ENCODE data around the gene RUVBL2.
A peak's percentile ranks its signal among the peaks of the same experiment; 100 is the strongest.
"Not testable (repeated sequence)": the region's sequence is repeated elsewhere in the genome, so short reads cannot be mapped to it uniquely, and the experiment has no call there.

Gene RUVBL2

DNA sequence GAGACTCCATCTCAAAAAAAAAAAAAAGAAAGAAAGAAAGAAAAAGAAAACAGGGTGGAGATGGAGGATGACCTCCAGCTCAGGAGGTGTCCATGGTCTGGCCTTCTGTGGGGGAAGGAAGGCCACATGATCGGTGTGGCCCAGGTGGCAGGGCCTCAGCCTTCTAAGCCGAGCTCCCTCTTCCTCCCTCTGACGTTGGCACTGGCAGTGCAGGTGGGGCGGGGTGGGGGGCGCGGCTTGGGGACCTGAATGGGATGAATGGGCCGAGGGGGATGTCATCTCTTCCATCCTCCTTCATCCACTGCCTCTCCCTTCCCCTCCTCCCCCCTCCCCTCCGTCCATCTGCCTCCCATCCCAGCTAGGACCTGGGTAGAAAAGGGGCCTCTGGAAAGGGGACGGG, 46.0 kb downstream of the RUVBL2 start:
- not testable (repeated sequence) for H3K27me3 ChIP-seq (ENCODE audit: control insufficient read depth in 2 of 2, insufficient read depth in 2 of 2, low read length in 2 of 2); H3K27ac ChIP-seq (ENCODE audit: low read depth in 2 of 2, low read length in 2 of 2); H3K36me3 ChIP-seq (ENCODE audit: control insufficient read depth in 2 of 2, insufficient read depth in 2 of 2, low read length in 2 of 2); H3K4me1 ChIP-seq (ENCODE audit: control insufficient read depth in 2 of 2, insufficient read depth in 2 of 2, low read length in 2 of 2); H3K9ac ChIP-seq (ENCODE audit: low read depth in 1 of 2, low read length in 2 of 2); H3K9me3 ChIP-seq (ENCODE audit: control insufficient read depth in 2 of 2, low read length in 2 of 2); H3K4me3 ChIP-seq (ENCODE audit: low read length in 2 of 2)

DNA sequence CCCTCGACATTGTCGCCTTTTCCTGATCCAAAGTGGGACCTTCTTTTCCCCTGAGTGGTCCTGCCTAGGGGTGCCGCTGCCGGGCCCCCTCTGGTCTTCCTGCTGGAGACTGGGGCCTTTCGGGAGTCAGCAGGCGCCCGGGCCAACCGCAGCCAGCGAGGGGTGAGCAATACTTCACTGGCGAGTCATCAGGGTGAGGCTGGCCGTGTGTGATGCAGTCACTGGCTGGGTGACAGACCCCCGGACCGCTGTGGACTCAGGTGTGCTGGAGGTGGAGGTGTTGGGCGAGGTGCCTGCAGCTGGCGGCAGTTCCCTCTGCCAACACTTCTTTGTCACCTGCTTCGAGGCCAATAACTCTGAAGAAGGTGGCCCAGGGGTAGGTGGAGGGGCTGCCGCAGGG, 48.5 kb downstream of the RUVBL2 start:
- Histone ChIP-seq H3K4me1 (ENCODE audit: control insufficient read depth in 2 of 2, insufficient read depth in 2 of 2, low read length in 2 of 2) (no peaks in the 10 kb centered on the region), H3K27ac (ENCODE audit: low read depth in 2 of 2, low read length in 2 of 2) (no peak overlapping the region), H3K9me3 (ENCODE audit: control insufficient read depth in 2 of 2, low read length in 2 of 2) (no peaks in the 10 kb centered on the region), H3K27me3 (ENCODE audit: control insufficient read depth in 2 of 2, insufficient read depth in 2 of 2, low read length in 2 of 2) (no peaks in the 10 kb centered on the region), H3K36me3 (ENCODE audit: control insufficient read depth in 2 of 2, insufficient read depth in 2 of 2, low read length in 2 of 2) (no peaks in the 10 kb centered on the region), H3K4me3 (ENCODE audit: low read length in 2 of 2) (no peak overlapping the region), H3K9ac (ENCODE audit: low read depth in 1 of 2, low read length in 2 of 2) (no peak overlapping the region)

DNA sequence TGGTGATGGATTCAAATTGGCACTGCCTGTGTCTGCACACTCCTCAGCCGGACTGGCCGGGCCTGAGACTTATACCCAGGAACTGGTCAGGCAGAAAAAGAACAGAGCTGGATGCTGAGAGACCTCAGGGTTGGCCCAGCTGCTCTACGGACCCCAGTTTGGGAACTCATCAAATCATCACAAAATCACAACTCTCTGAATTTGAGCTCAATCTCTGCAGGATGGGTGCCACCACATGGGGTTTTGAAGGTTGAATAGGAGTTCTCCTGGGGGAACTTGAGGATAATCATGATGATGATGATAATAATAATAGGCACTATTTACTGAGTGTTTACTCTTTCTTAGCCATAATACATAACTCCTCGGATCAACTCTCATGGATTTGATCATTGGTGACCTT, 49.0 kb downstream of the RUVBL2 start:
- H3K9me3 ChIP-seq (ENCODE audit: control insufficient read depth in 2 of 2, low read length in 2 of 2); H3K27ac ChIP-seq (ENCODE audit: low read depth in 2 of 2, low read length in 2 of 2); H3K27me3 ChIP-seq (ENCODE audit: control insufficient read depth in 2 of 2, insufficient read depth in 2 of 2, low read length in 2 of 2); H3K4me1 ChIP-seq (ENCODE audit: control insufficient read depth in 2 of 2, insufficient read depth in 2 of 2, low read length in 2 of 2); H3K36me3 ChIP-seq (ENCODE audit: control insufficient read depth in 2 of 2, insufficient read depth in 2 of 2, low read length in 2 of 2); H3K9ac ChIP-seq (ENCODE audit: low read depth in 1 of 2, low read length in 2 of 2); H3K4me3 ChIP-seq (ENCODE audit: low read length in 2 of 2): not testable (repeated sequence)

- not testable (repeated sequence) for H3K27ac ChIP-seq (ENCODE audit: low read depth in 2 of 2, low read length in 2 of 2); H3K4me1 ChIP-seq (ENCODE audit: control insufficient read depth in 2 of 2, insufficient read depth in 2 of 2, low read length in 2 of 2); H3K9me3 ChIP-seq (ENCODE audit: control insufficient read depth in 2 of 2, low read length in 2 of 2); H3K4me3 ChIP-seq (ENCODE audit: low read length in 2 of 2); H3K9ac ChIP-seq (ENCODE audit: low read depth in 1 of 2, low read length in 2 of 2); H3K36me3 ChIP-seq (ENCODE audit: control insufficient read depth in 2 of 2, insufficient read depth in 2 of 2, low read length in 2 of 2); H3K27me3 ChIP-seq (ENCODE audit: control insufficient read depth in 2 of 2, insufficient read depth in 2 of 2, low read length in 2 of 2)
These were observed 49.9 kb downstream of the RUVBL2 start, which contains the start of gene CGB5 for GRCh38 chr19:49043548-49043947. Gene CGB5, plus strand, starts transcription at chr19:49043848. Its CDS starts 362 bp downstream, at chr19:49044210.

DNA sequence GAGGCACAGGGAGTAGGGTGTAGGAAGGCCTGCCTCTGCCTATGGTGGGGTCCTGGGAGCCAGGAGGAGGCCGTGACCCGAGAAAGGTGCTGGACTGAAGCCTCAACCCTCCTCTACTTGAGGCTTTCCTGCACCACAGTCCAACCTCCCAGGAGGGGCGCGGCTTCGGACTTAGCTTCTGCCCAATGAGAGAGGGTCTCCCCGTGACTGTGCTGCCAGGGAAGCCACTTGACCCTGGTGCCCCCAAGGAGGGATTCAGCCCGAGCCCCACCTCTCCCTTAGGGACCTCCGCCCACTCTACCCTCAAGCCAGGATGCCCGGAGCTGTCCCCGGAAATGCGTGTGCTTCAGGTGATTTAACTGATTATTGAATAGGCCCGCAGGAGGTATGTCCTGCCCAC, 55.3 kb downstream of the RUVBL2 start, which contains the start of gene CGB8:
TSS of gene CGB8 (minus strand) at position 101 of the 400 bp plus-strand sequence. CDS start 372 bp downstream, outside the sequence.
- H3K9ac ChIP-seq (ENCODE audit: low read depth in 1 of 2, low read length in 2 of 2); H3K36me3 ChIP-seq (ENCODE audit: control insufficient read depth in 2 of 2, insufficient read depth in 2 of 2, low read length in 2 of 2); H3K4me3 ChIP-seq (ENCODE audit: low read length in 2 of 2); H3K27ac ChIP-seq (ENCODE audit: low read depth in 2 of 2, low read length in 2 of 2); H3K27me3 ChIP-seq (ENCODE audit: control insufficient read depth in 2 of 2, insufficient read depth in 2 of 2, low read length in 2 of 2); H3K4me1 ChIP-seq (ENCODE audit: control insufficient read depth in 2 of 2, insufficient read depth in 2 of 2, low read length in 2 of 2); H3K9me3 ChIP-seq (ENCODE audit: control insufficient read depth in 2 of 2, low read length in 2 of 2): not testable (repeated sequence)

DNA sequence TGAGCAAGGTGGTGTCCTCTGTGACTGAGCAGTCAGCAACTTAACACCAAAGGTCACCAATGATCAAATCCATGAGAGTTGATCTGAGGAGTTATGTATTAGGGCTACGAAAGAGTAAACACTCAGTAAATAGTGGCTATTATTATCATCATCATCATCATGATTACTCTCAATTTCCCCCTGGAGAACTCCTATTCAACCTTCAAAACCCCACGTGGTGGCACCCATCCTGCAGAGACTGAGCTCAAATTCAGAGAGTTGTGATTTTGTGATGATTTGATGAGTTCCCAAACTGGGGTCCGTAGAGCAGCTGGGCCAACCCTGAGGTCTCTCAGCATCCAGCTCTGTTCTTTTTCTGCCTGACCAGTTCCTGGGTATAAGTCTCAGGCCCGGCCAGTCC, 56.1 kb downstream of the RUVBL2 start:
- not testable (repeated sequence) for H3K9ac ChIP-seq (ENCODE audit: low read depth in 1 of 2, low read length in 2 of 2); H3K4me3 ChIP-seq (ENCODE audit: low read length in 2 of 2); H3K4me1 ChIP-seq (ENCODE audit: control insufficient read depth in 2 of 2, insufficient read depth in 2 of 2, low read length in 2 of 2)

DNA sequence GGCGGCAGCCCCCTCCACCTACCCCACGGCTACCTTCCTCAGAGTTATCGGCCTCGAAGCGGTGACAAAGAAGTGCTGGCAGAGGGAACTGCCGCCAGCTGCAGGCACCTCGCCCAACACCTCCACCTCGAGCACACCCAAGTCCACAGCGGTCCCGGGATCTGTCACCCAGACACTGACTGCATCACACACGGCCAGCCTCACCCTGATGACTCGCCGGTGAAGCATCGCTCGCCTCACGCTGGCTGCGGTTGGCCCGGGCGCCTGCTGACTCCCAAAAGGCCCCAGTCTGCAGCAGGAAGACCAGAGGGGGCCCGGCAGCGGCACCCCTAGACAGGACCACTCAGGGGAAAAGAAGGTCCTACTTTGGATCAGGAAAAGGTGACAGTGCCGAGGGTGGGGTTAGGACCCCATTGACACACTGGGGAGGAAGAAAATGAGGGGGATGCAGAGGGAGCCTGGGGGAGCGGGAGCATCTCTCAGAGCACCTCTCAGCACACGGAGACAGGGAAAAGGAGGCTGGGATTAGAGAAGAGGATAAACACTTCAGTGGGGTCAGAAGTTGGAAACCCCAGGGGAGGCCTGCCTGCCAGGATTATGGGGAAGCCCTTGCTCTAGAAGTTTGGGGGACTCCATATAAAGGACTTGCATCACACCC, 56.8 kb downstream of the RUVBL2 start:
- not testable (repeated sequence) for H3K4me1 ChIP-seq (ENCODE audit: control insufficient read depth in 2 of 2, insufficient read depth in 2 of 2, low read length in 2 of 2); H3K27me3 ChIP-seq (ENCODE audit: control insufficient read depth in 2 of 2, insufficient read depth in 2 of 2, low read length in 2 of 2)

More for the DNA sequence above, 56.1 kb downstream of the RUVBL2 start:
- not testable (repeated sequence) for H3K9me3 ChIP-seq (ENCODE audit: control insufficient read depth in 2 of 2, low read length in 2 of 2); H3K27ac ChIP-seq (ENCODE audit: low read depth in 2 of 2, low read length in 2 of 2); H3K27me3 ChIP-seq (ENCODE audit: control insufficient read depth in 2 of 2, insufficient read depth in 2 of 2, low read length in 2 of 2); H3K36me3 ChIP-seq (ENCODE audit: control insufficient read depth in 2 of 2, insufficient read depth in 2 of 2, low read length in 2 of 2)

DNA sequence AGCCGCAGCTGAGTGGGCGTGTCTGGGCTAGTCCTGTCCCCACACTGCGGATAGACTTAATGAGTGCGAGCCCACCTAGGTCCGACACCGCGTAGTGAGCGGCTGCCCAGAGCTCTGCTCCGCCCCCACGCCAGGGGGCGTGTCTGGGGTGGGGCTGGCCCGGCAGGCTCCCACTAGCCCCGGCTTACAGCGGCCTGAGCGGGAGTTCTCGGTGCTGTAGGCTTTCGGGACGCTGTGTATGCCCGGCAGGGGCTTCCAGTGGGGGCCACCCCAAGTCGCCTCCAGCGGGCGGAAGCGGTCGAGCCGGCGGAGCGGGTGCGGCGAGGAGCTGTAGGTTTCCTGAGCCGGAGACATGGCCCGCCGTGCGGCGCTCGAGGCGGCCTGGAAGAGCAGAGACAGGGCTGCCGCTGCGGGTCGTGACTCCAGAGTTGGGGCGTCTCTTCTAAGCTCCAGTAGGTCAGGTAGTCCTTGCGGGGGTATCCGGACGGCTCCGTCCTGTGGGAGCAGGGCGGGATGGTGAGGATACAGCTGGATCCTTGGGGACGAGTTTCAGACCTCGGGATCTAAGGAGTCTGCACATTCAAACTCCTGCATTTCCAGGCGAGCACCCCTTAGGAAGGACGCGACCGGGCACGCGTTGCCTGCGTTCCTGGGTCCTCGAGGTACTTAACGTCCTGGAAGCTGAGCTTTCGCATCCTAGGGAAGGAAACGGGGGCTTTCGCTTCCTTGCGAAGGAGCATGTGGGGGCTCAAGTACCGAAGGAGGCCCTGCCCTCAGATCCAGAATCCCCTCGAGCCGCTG, 62.6 kb downstream of the RUVBL2 start:
- Histone ChIP-seq H3K27me3 (ENCODE audit: control insufficient read depth in 2 of 2, insufficient read depth in 2 of 2, low read length in 2 of 2) (peaks cover 18 to 24% of the 10 kb centered on the region in 2 donors), H3K4me3 (ENCODE audit: low read length in 2 of 2) (peak overlapping the region; percentile 59 to 65), H3K4me1 (ENCODE audit: control insufficient read depth in 2 of 2, insufficient read depth in 2 of 2, low read length in 2 of 2) (peaks cover 11 to 20% of the 10 kb centered on the region in 2 donors), H3K36me3 (ENCODE audit: control insufficient read depth in 2 of 2, insufficient read depth in 2 of 2, low read length in 2 of 2) (no peaks in the 10 kb centered on the region), H3K9me3 (ENCODE audit: control insufficient read depth in 2 of 2, low read length in 2 of 2) (no peaks in the 10 kb centered on the region), H3K27ac (ENCODE audit: low read depth in 2 of 2, low read length in 2 of 2) (no peak overlapping the region), H3K9ac (ENCODE audit: low read depth in 1 of 2, low read length in 2 of 2) (peak overlapping the region in 1 of 2 donors; percentile 19)

More for the DNA sequence above, 56.8 kb downstream of the RUVBL2 start:
- H3K36me3 ChIP-seq (ENCODE audit: control insufficient read depth in 2 of 2, insufficient read depth in 2 of 2, low read length in 2 of 2); H3K27ac ChIP-seq (ENCODE audit: low read depth in 2 of 2, low read length in 2 of 2); H3K9me3 ChIP-seq (ENCODE audit: control insufficient read depth in 2 of 2, low read length in 2 of 2); H3K4me3 ChIP-seq (ENCODE audit: low read length in 2 of 2); H3K9ac ChIP-seq (ENCODE audit: low read depth in 1 of 2, low read length in 2 of 2): not testable (repeated sequence)

DNA sequence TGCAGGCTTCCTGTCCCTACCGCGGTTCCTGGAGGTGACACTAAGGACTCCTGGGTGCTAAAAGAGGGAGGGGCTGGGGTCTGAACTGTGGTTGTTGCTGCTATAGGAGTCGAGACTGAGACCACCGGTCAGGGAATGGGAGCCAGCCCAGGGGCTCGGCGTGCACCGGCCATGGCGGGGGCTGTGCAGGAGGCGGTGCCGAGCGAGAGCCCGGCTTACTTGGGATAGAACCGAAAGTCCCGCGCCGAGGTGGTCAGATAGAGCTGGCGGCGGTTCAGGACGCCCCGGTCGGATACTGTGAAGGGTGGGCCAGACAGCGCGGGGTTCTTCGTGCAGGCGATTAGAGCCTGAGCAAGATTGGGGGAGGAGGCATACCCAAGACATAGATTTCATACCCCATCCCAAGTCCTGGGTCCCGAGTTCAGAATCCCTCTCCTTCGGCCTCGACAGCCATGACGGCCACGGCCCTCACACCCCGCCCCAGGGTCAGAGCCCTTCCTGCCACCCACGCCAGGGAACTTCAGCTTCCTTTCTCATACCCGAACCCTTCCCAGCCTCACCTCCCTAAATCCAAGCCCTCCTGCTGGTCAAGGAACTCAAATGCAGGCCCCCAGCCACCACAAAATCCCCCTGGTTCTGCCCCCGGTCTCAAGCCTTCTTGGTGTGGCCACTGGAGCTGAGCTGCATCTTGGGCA, 63.4 kb downstream of the RUVBL2 start:
- H3K9ac ChIP-seq (ENCODE audit: low read depth in 1 of 2, low read length in 2 of 2): peak overlapping the region in 1 of 2 donors; percentile 19
- H3K27ac ChIP-seq (ENCODE audit: low read depth in 2 of 2, low read length in 2 of 2); H3K9me3 ChIP-seq (ENCODE audit: control insufficient read depth in 2 of 2, low read length in 2 of 2); H3K36me3 ChIP-seq (ENCODE audit: control insufficient read depth in 2 of 2, insufficient read depth in 2 of 2, low read length in 2 of 2): not testable (repeated sequence)
- peak overlapping the region; percentile 59 to 65 for H3K4me3 ChIP-seq (ENCODE audit: low read length in 2 of 2)
- H3K27me3 ChIP-seq (ENCODE audit: control insufficient read depth in 2 of 2, insufficient read depth in 2 of 2, low read length in 2 of 2): peaks cover 18 to 24% of the 10 kb centered on the region in 2 donors
- peaks cover 11 to 20% of the 10 kb centered on the region in 2 donors for H3K4me1 ChIP-seq (ENCODE audit: control insufficient read depth in 2 of 2, insufficient read depth in 2 of 2, low read length in 2 of 2)

Measured in mucosa of rectum (tissue), 2 donors.